HG03175 (cell line): ENCODE results near the gene ZNF490.
"Not testable (repeated sequence)": the region's sequence is repeated elsewhere in the genome, so short reads cannot be mapped to it uniquely, and the experiment has no call there.

Experiments
- ATAC-seq: cut with Tn5 transposase; IDR thresholded peaks from one replicate; pipeline ENCODE4 v1.9.1; 2021; ENCODE audit warnings: mild to moderate bottlenecking, moderate library complexity; ENCODE audit not compliant: unreplicated experiment

ZNF490 gene

GRCh38 chr19:12610540-12611360, at the start of gene ZNF490, which contains the start of gene ZNF791:
TSS of gene ZNF490 (minus strand) at chr19:12610813. CDS start at chr19:12610680, 133 bp downstream.
TSS of gene ZNF791 (plus strand) at chr19:12610920. CDS start at chr19:12611080, 160 bp downstream.
- ATAC-seq: peak; percentile 80

DNA sequence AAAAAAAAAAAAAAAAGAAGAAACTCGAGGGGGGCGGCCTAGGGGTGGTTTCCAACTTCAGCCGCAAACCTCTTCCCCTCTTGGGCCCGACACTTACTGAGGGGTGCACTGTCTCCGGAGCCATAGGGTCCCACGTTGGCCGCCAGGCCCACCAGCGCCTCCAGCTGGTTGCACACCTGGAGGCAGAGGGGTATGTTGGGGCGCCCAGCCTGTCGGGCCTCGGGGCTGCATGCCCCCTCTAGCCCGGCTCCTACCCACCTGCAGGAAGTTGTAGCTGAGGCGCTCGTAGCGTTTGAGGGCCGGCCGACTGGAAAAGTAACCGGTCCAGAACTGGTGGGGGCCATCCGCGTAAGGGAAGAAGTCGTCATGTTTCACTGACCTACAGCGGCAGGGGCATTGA, 47.4 kb upstream of the ZNF490 start:
- no peak for ATAC-seq

DNA sequence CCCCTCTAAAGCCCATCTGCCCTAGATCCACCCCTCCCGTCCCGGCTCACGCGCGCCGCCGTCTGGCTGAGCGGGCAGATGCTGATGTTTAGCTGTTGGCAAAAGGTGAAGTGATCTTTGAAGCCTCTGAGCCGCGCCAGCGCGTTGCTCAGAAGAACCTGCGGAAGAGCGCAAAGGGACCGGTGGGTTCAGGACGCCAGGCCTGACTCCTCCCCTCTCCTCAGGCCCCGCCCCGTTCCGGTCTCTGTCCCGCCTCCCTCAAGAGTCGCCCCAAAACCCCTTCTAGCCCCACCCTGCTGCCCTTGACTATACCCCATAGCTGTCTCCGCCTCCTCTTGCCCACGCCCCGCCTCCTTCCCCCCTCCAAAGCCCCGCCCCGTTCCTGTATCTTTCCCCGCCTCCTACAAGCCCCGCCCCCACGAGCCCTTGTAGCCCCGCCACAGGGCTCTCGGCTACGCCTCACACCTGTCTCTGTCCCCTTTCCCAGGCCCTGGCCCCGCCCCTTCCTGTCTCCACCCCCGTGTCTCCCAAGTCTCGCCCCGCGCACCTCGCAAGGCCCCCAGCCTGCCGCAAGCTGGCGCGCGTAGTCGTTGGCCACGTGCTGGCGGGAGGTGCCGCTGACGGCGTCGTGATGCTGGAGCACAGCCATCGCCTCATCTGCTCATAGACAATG, 46.4 kb upstream of the ZNF490 start:
- no peak for ATAC-seq

GRCh38 chr19:12655546-12655945, 44.9 kb upstream of the ZNF490 start:
- no peak for ATAC-seq

DNA sequence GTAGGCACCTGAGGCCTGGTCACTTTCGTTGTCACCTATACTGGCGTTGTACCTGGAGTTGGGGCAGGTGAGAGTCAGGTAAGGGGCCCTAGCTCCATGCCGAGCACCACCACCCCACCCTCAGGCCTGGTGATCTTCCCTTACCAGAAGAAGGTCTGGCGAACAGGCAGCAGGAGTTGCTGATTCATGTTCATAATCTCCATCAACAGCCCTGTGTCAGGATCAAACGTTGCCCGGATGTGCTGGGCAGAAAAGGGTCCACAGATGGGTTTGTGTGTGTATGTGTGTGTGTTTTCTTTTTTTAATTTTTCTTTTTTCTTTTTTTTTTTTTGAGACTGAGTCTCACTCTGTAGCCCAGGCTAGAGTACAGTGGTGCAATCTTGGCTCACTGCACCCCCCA, 41.6 kb upstream of the ZNF490 start:
- ATAC-seq: no peak

- no peak for ATAC-seq
These were observed 39.3 kb upstream of the ZNF490 start for GRCh38 chr19:12649941-12650340.

DNA sequence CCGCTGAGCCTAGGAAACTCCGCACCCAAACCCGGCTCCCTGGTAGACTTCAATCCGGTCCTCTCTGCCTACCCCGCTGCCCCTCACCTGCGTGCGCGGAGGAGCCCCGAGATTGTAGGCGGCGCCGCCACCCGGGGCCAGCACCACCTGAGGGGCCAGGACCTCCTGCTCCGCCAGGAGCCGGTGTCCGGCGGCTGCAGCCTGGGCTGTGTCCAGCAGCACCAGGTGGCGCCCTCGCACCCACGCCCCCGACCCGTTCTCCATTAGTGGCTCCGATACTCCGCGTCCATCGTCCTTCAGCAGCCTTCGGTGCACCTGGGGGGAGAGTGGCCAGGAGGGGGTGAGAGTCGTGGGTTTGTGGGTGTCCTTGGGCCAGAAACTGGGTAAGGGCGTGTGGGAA, 37.5 kb upstream of the ZNF490 start:
- no peak for ATAC-seq

- ATAC-seq: no peak
These were observed 37.0 kb upstream of the ZNF490 start for GRCh38 chr19:12647490-12648071.

GRCh38 chr19:12647047-12647446, 36.4 kb upstream of the ZNF490 start:
- ATAC-seq: no peak

DNA sequence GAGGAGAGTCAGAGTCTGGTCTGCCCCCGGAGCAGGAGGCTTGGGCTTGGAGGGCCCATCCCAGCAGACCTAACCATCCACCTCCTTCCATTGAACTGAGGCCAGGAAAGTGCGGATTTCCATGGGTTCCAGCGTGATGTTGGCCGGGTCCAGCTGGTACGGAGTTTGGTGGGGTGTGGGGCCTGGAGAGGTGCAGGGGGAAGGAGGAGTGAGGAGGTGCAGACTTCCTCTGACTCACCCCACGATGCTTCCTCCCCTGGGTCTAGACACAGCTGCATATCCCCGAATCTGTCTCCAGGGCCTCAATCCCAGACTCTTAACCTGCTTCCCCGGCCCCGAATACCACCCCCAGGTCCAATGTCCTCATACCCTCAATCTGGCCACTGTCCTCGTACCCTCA, 35.9 kb upstream of the ZNF490 start:
- ATAC-seq: no peak

- ATAC-seq: not testable (repeated sequence)
These were observed 33.1 kb upstream of the ZNF490 start for GRCh38 chr19:12643716-12644115.

DNA sequence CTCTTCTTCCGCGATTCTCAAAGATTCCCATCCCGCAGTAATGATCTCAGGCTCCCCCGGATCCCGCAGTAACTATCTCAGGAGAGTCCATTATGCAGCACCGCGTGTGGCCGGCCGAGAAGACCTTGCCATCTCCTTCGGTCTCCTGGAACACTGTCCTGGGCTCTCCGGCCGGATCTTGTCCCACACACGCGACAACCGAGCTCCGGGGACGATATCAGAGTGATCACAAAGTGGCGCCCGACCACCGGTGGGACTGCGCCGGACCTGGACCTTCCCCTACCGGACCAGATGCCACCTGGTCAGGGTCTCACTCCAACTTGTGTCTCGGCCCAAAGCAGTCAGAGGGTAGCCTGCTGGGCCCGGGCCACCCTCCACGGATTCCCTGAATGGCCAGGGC, 31.9 kb upstream of the ZNF490 start:
- ATAC-seq: no peak

GRCh38 chr19:12641456-12641855, 30.8 kb upstream of the ZNF490 start:
- ATAC-seq: no peak

DNA sequence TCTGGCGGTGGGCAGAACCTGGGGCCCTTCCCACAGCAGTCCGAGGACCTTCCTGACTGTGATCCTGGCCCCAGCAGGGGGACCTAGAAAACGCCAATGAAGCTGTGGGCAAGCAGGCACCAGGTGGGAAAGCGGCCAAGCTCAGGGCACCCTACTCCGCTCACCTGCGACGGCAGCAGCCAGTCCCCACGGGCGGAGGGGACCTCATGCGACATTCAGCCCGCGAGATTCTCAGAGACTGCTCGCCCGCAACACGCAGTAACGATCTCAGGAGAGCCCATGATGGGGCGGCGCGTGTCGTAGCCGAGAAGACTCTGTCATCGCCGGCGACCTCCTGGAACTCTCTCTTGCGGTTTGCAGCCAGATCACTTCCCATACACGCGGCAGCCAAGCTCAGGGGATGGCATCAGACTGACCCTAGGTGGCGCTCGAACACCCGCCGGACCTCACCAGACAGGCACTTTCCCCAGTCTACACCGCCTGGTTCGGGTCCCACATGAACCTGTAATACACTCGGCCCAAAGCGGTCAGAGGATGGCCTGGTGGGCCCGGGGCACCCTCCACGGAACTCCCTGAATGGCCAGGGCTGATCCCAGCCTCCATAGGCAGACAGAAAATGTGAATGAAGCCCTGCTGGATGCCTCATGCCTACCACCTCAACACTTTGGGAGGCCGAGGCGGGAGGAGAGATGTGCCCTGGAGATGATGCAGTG, 29.4 kb upstream of the ZNF490 start:
- peak; percentile 52 for ATAC-seq

DNA sequence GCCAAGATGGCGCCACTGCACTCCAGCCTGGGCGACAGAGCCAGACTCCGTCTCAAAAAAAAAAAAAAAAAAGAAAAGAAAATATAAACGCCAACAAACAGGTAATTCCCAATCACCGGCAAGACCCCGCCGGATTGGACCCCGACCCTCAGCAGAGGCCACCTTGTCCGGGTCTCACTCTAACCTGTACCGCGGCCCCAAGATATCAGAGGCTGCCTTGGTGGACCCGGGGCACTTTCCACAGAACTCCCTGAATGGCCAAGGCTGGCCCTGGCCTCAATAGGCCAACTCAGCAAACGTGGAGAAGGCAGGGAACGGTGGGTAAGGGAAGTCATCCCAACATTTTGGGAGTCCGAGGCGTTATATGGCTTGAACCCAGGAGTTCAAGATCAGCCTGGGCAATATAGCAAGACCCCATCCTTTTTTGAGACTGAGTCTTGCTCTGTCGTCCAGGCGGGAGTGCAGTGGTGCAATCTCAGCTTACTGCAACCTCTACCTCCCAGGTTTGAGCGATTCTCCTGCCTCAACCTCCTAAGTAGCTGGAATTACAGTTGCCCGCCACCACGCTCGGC, 28.1 kb upstream of the ZNF490 start:
- no peak for ATAC-seq

GRCh38 chr19:12636631-12637030, 26.0 kb upstream of the ZNF490 start:
- ATAC-seq: no peak

GRCh38 chr19:12629215-12629614, 18.6 kb upstream of the ZNF490 start:
- no peak for ATAC-seq

GRCh38 chr19:12628040-12629022, 17.7 kb upstream of the ZNF490 start:
- no peak for ATAC-seq

- no peak for ATAC-seq
These were observed 16.3 kb upstream of the ZNF490 start for GRCh38 chr19:12626958-12627357.
